Measurements from ENCODE around the gene GCSAML.

DNA sequence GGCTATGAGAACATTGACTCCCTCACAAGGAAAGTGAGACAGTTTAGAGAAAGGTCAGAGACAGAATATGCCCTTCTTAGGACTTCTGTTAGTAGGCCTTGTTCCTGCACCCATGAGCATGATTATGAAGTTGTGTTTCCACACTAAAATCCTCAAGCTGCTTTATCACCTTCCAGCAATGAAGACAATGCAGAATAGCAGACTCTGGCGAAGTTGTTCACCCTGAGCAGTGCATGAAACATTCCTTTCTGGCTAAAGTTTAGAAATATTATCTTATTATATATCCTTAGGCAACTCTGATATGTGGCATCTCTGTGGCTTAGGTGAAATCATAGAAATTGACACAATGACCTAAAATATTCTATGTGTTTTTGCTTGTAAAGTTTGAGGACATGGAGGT is 25.3 kb downstream of the GCSAML start:
- TF ChIP-seq, protein P1, sequence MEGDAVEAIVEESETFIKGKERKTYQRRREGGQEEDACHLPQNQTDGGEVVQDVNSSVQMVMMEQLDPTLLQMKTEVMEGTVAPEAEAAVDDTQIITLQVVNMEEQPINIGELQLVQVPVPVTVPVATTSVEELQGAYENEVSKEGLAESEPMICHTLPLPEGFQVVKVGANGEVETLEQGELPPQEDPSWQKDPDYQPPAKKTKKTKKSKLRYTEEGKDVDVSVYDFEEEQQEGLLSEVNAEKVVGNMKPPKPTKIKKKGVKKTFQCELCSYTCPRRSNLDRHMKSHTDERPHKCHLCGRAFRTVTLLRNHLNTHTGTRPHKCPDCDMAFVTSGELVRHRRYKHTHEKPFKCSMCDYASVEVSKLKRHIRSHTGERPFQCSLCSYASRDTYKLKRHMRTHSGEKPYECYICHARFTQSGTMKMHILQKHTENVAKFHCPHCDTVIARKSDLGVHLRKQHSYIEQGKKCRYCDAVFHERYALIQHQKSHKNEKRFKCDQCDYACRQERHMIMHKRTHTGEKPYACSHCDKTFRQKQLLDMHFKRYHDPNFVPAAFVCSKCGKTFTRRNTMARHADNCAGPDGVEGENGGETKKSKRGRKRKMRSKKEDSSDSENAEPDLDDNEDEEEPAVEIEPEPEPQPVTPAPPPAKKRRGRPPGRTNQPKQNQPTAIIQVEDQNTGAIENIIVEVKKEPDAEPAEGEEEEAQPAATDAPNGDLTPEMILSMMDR (IDR thresholded peaks at IDR 0.05; ENCODE audit: borderline replicate concordance, extremely low read depth, low read length, poor library complexity, severe bottlenecking): no peak
- TF ChIP-seq EZH2 (IDR thresholded peaks at IDR 0.05; ENCODE audit: borderline replicate concordance, low read depth, low read length, severe bottlenecking): no peak
